H1 (cell line): ENCODE data around the gene DCP2. TPM values are rescaled to one million over a fixed set of nuclear protein-coding genes. Genes with fewer than 3 reads are reported as not detected.
A peak's percentile ranks its signal among the peaks of the same experiment; 100 is the strongest.

ENCODE experiments used
- CTCF ChIA-PET: fragments of 300-600 bp; sonication (Branson Sonifier 250); formaldehyde crosslinking; loops from one replicate; lab custom pipeline; 2021; ENCODE audit not compliant: partially characterized antibody; lab: Charles Lee
- POLR2A ChIA-PET: fragments of 300-600 bp; sonication (Branson Sonifier 250); formaldehyde crosslinking; loops from one replicate; lab custom pipeline; 2021; ENCODE audit warnings: inconsistent platforms; ENCODE audit not compliant: partially characterized antibody; lab: Charles Lee
- DNase-seq, 2 experiments: peaks; one replicate each; pipeline versions ENCODE4 v3.0.0 to v3.0.0-alpha.2; 2010 to 2022; ENCODE audit warnings: low spot score in 2 of 2, low read depth in 1 of 2, mixed read lengths in 1 of 2
- FAIRE-seq: peaks from 2 replicates; lab custom pipeline; 2011; peaks lifted over from hg19 to GRCh38; lab: Jason Lieb, UNC
- H2AFZ ChIP-seq: 2 replicates; pipeline ENCODE4 v1.8.1; 2012; ENCODE audit warnings: low read length, inconsistent platforms
- H2AK5ac ChIP-seq: 2 replicates; pipeline ENCODE4 v1.6.1; 2013; ENCODE audit warnings: low read depth, low read length
- H2BK120ac ChIP-seq: replicated peaks from 2 replicates; pipeline ENCODE3; 2013; ENCODE audit warnings: low read depth, low read length, inconsistent platforms
- H2BK12ac ChIP-seq: 2 replicates; pipeline ENCODE4 v1.6.1; 2013; ENCODE audit warnings: low read depth, low read length
- H2BK15ac ChIP-seq: 2 replicates; pipeline ENCODE4 v1.6.1; 2013; ENCODE audit warnings: low read length
- H2BK20ac ChIP-seq: 2 replicates; pipeline ENCODE4 v1.6.1; 2013; ENCODE audit warnings: low read length
- H2BK5ac ChIP-seq: 2 replicates; pipeline ENCODE4 v1.6.1; 2013; ENCODE audit warnings: low read depth, low read length
- H3K14ac ChIP-seq: 2 replicates; pipeline ENCODE4 v1.6.1; 2013; ENCODE audit warnings: inconsistent platforms; ENCODE audit not compliant: insufficient read length
- H3K18ac ChIP-seq: 2 replicates; pipeline ENCODE4 v1.6.1; 2013; ENCODE audit warnings: low read length; ENCODE audit errors: extremely low read depth
- H3K23ac ChIP-seq: 2 replicates; pipeline ENCODE4 v1.6.1; 2013; ENCODE audit warnings: inconsistent platforms; ENCODE audit not compliant: insufficient read length
- H3K23me2 ChIP-seq: 2 replicates; pipeline ENCODE4 v1.6.1; 2013; ENCODE audit warnings: low read depth, low read length
- H3K27ac ChIP-seq: 2 replicates; pipeline ENCODE4 v1.6.1; 2011; ENCODE audit warnings: low read depth, low read length, inconsistent platforms
- H3K27me3 ChIP-seq, 4 experiments: replicated peaks in 1 of 4; 1 replicate in 1 of 4; 2 replicates in 3 of 4; pipeline versions ENCODE4 v1.6.1 to v1.8.1; 2011 to 2013; ENCODE audit warnings: low read length in 3 of 4, mild to moderate bottlenecking in 3 of 4, inconsistent platforms in 2 of 4, mixed read lengths in 2 of 4, moderate library complexity in 1 of 4; ENCODE audit not compliant: control insufficient read depth in 3 of 4, insufficient read depth in 3 of 4; ENCODE audit errors: extremely low read depth in 1 of 4
- H3K36me3 ChIP-seq, 4 experiments: 2 replicates each; pipeline versions ENCODE4 v1.6.1 to v1.8.1; 2011 to 2013; ENCODE audit warnings: mild to moderate bottlenecking in 4 of 4, low read length in 3 of 4, moderate library complexity in 2 of 4, control low read depth in 1 of 4, inconsistent platforms in 1 of 4; ENCODE audit not compliant: insufficient read depth in 4 of 4, control insufficient read depth in 2 of 4
- H3K4ac ChIP-seq: replicated peaks from 2 replicates; pipeline ENCODE3; 2013; ENCODE audit warnings: low read length, low read depth, mixed read lengths, inconsistent platforms; ENCODE audit not compliant: insufficient read length
- H3K4me1 ChIP-seq, 4 experiments: replicated peaks in 1 of 4; 1 replicate in 1 of 4; 2 replicates in 3 of 4; pipeline versions ENCODE4 v1.6.1 to v1.8.1; 2011 to 2013; ENCODE audit warnings: low read length in 3 of 4, inconsistent platforms in 2 of 4, mixed read lengths in 1 of 4; ENCODE audit not compliant: insufficient read depth in 4 of 4, control insufficient read depth in 3 of 4
- H3K4me2 ChIP-seq, 2 experiments: 2 replicates each; pipeline versions ENCODE4 v1.6.1 to v1.8.1; 2011 to 2013; ENCODE audit warnings: low read depth in 2 of 2, low read length in 2 of 2, control low read depth in 1 of 2, inconsistent platforms in 1 of 2, mild to moderate bottlenecking in 1 of 2; ENCODE audit not compliant: insufficient read depth in 1 of 2
- H3K4me3 ChIP-seq, 4 experiments: fragments of 200-600, 300-600 bp in 1 of 4; sonication (generic), shearing (Covaris generic), sonication (Bioruptor Twin) in 1 of 4; 2 replicates each; pipeline versions ENCODE4 v1.5.1 to v1.8.1; 2011 to 2016; ENCODE audit warnings: low read length in 4 of 4, low read depth in 3 of 4, control low read depth in 2 of 4, inconsistent platforms in 2 of 4, mild to moderate bottlenecking in 2 of 4, mixed read lengths in 1 of 4, moderate library complexity in 1 of 4; ENCODE audit not compliant: insufficient read depth in 2 of 4; ENCODE audit errors: extremely low read depth in 1 of 4
- H3K56ac ChIP-seq: replicated peaks from 2 replicates; pipeline ENCODE3; 2013; ENCODE audit warnings: low read depth, mild to moderate bottlenecking, mixed read lengths, low read length, inconsistent platforms; ENCODE audit not compliant: insufficient read length
- H3K79me1 ChIP-seq: 2 replicates; pipeline ENCODE4 v1.6.1; 2013; ENCODE audit warnings: low read depth, low read length, control low read depth
- H3K79me2 ChIP-seq, 2 experiments: 2 replicates each; pipeline versions ENCODE4 v1.6.1 to v1.8.1; 2012 to 2013; ENCODE audit warnings: low read length in 2 of 2, mild to moderate bottlenecking in 2 of 2, inconsistent platforms in 1 of 2; ENCODE audit not compliant: insufficient read depth in 2 of 2, control insufficient read depth in 1 of 2
- H3K9ac ChIP-seq, 4 experiments: replicated peaks in 1 of 4; 1 replicate in 1 of 4; 2 replicates in 3 of 4; pipeline versions ENCODE4 v1.6.1 to v1.8.1; 2011 to 2013; ENCODE audit warnings: low read depth in 3 of 4, low read length in 3 of 4, control low read depth in 2 of 4, mild to moderate bottlenecking in 2 of 4, moderate library complexity in 2 of 4, inconsistent platforms in 1 of 4; ENCODE audit errors: extremely low read depth in 1 of 4
- H3K9me3 ChIP-seq, 2 experiments: 2 replicates each; pipeline versions ENCODE4 v1.6.1 to v1.8.1; 2012 to 2013; ENCODE audit warnings: mild to moderate bottlenecking in 2 of 2, moderate library complexity in 2 of 2, control low read depth in 1 of 2, inconsistent platforms in 1 of 2, low read depth in 1 of 2, low read length in 1 of 2, mixed read lengths in 1 of 2; ENCODE audit not compliant: insufficient read depth in 2 of 2
- H4K20me1 ChIP-seq, 2 experiments: replicated peaks in 1 of 2; 2 replicates each; pipeline versions ENCODE3 to v1.8.1; 2011 to 2013; ENCODE audit warnings: inconsistent platforms in 2 of 2, low read length in 2 of 2, mild to moderate bottlenecking in 1 of 2; ENCODE audit not compliant: insufficient read depth in 2 of 2, control insufficient read depth in 1 of 2
- H4K5ac ChIP-seq: 2 replicates; pipeline ENCODE4 v1.6.1; 2013; ENCODE audit warnings: low read length, low read depth, mixed read lengths, inconsistent platforms; ENCODE audit not compliant: insufficient read length
- H4K8ac ChIP-seq: 2 replicates; pipeline ENCODE4 v1.8.0; 2013; ENCODE audit warnings: mild to moderate bottlenecking, moderate library complexity, low read length, inconsistent platforms; ENCODE audit not compliant: insufficient read depth; ENCODE audit errors: extremely low read depth
- H4K91ac ChIP-seq: replicated peaks from 2 replicates; pipeline ENCODE3; 2013; ENCODE audit warnings: low read length, mixed read lengths, inconsistent platforms; ENCODE audit not compliant: insufficient read length
- EGR1 ChIP-seq: IDR thresholded peaks from 2 replicates; pipeline ENCODE4 v1.6.1; 2011; ENCODE audit warnings: low read depth, low read length, borderline replicate concordance
- WGBS, 2 experiments: shearing (Covaris generic) in 1 of 2; methylation state at CpG; one replicate each; pipeline versions ENCODE4 v1.1.6 to v1.1.7; 2013 to 2015; ENCODE audit warnings: low lambda C conversion rate in 2 of 2, mixed read lengths in 2 of 2, inconsistent platforms in 1 of 2, low coverage in 1 of 2, missing lambda C conversion rate in 1 of 2; ENCODE audit not compliant: insufficient replicate concordance in 2 of 2, insufficient coverage in 1 of 2, insufficient read length in 1 of 2; ENCODE audit errors: extremely low coverage in 1 of 2, missing lambda C conversion rate in 1 of 2; 5-methylcytosine and 5-hydroxymethylcytosine counted together
- polyA plus RNA-seq, 7 experiments: library from polyadenylated mRNA; depleted of rRNA in 3 of 7; stranded (reverse) in 5 of 7; unstranded in 2 of 7; fragments of >200 nt in 5 of 7; fragments of 200-250 nt in 2 of 7; gene quantifications; 1 replicate in 5 of 7; 2 replicates in 1 of 7; 4 replicates in 1 of 7; pipeline versions ENCODE4 v1.2.1 to v1.2.3, GENCODE V29; 2011 to 2013; ENCODE audit warnings: missing spikeins in 2 of 7, mixed read lengths in 2 of 7
- total RNA-seq: library from RNA; stranded (reverse); fragmentation: NEBNext Ultra II Directional; extraction: Animal tissue kit (Norgen Biotek cat#: 25700); gene quantifications from 2 replicates; pipeline ENCODE4 v1.2.1, GENCODE V29; 2021
- TF ChIP-seq, protein P1 (sequence below), 3 experiments: IDR thresholded peaks; 1 replicate in 2 of 3; 2 replicates in 1 of 3; pipeline versions ENCODE4 v1.5.1 to v1.6.1; 2011; ENCODE audit warnings: low read length in 3 of 3, mild to moderate bottlenecking in 3 of 3, inconsistent platforms in 2 of 3, low read depth in 1 of 3, moderate library complexity in 1 of 3; ENCODE audit not compliant: insufficient read depth in 1 of 3; ENCODE audit errors: control extremely low read depth in 1 of 3
- TF ChIP-seq, protein P2 (sequence below): IDR thresholded peaks from 2 replicates; pipeline ENCODE4 v1.6.1; 2011; ENCODE audit warnings: low read depth, mild to moderate bottlenecking, low read length; ENCODE audit not compliant: insufficient read depth

The DCP2 gene
- total and polyA plus RNA-seq, 2 of the 8 experiments (the other 6 are each of a cell fraction or from before 2014, with no cell fraction given) = 14.4 to 162 TPM

DNA sequence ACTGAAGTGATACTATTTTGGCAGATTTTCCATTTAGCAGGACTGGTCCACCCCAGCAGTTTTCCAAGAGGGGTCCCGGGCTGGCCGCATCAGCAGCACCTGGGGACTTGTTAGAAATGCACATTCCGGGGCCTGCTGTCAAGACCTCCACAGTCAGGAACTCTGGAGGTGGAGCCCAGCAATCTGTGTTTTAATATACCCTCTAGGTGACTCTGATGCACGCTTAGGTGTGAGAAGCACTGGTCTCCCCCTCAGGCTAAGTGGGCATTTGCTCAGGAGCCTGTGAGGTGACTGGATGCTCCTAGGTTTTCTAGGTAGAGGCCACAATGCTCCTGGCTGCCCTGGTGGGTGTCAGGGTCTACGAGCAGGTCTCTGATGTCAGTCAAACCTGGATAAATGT is 81.7 kb downstream of the DCP2 start:
- FAIRE-seq = no peak
- DNase-seq = no peak
- Histone ChIP-seq H3K14ac (no peak overlapping the region), H3K4me3 (no peak overlapping the region), H3K23ac (no peak overlapping the region), H4K5ac (no peak overlapping the region), H3K56ac (no peak overlapping the region), H2AFZ (no peak overlapping the region), H2BK5ac (no peak overlapping the region), H3K79me2 (no peaks in the 10 kb centered on the region), H3K36me3 (peaks cover 0 to 3% (median under 1%) of the 10 kb centered on the region in 4 experiments; a peak in 1 of 8 replicates), H3K23me2 (no peaks in the 10 kb centered on the region), H2AK5ac (no peak overlapping the region), H4K91ac (no peak overlapping the region), H4K8ac (no peak overlapping the region), H4K20me1 (no peaks in the 10 kb centered on the region), H3K4me2 (no peak overlapping the region), H3K9me3 (no peaks in the 10 kb centered on the region), H2BK120ac (no peak overlapping the region), H3K9ac (no peak overlapping the region), H3K79me1 (no peaks in the 10 kb centered on the region), H3K18ac (no peak overlapping the region), H2BK12ac (no peak overlapping the region), H3K27me3 (no peaks in the 10 kb centered on the region), H3K4ac (no peak overlapping the region), H3K4me1 (no peaks in the 10 kb centered on the region), H2BK15ac (peak overlapping the region; percentile 6; the same call in 1 of the 2 replicates), H2BK20ac (no peak overlapping the region), H3K27ac (no peak overlapping the region)
- TF ChIP-seq, protein P1, sequence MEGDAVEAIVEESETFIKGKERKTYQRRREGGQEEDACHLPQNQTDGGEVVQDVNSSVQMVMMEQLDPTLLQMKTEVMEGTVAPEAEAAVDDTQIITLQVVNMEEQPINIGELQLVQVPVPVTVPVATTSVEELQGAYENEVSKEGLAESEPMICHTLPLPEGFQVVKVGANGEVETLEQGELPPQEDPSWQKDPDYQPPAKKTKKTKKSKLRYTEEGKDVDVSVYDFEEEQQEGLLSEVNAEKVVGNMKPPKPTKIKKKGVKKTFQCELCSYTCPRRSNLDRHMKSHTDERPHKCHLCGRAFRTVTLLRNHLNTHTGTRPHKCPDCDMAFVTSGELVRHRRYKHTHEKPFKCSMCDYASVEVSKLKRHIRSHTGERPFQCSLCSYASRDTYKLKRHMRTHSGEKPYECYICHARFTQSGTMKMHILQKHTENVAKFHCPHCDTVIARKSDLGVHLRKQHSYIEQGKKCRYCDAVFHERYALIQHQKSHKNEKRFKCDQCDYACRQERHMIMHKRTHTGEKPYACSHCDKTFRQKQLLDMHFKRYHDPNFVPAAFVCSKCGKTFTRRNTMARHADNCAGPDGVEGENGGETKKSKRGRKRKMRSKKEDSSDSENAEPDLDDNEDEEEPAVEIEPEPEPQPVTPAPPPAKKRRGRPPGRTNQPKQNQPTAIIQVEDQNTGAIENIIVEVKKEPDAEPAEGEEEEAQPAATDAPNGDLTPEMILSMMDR (IDR thresholded peaks at IDR 0.05; ENCODE audit: control extremely low read depth in 1 of 3, insufficient read depth in 1 of 3, low read depth in 1 of 3, low read length in 3 of 3) = no peak
- TF ChIP-seq EGR1 = no peak
- TF ChIP-seq, protein P2, sequence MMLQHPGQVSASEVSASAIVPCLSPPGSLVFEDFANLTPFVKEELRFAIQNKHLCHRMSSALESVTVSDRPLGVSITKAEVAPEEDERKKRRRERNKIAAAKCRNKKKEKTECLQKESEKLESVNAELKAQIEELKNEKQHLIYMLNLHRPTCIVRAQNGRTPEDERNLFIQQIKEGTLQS = 0 out of 2 replicates have a peak, but pooled peaks have one; percentile 24
- WGBS, 2 experiments = 93% methylated on average over 5 of the region's 5 CpGs; no CpG with 5 or more reads in 1 of the 2 experiments
- POLR2A ChIA-PET = no interaction called here
- CTCF ChIA-PET = interaction anchor here (1.2 to 2.8 kb wide), 6 partner anchors 11 to 278 kb away, joined by 3 to 13 read pairs (median 8); no protein-coding TSS in a partner anchor
